Right renal cortex interstitium (tissue), 3 donors: ENCODE measurements around the gene RBP3. TPM values are rescaled to one million over a fixed set of nuclear protein-coding genes. Genes with fewer than 3 reads are reported as not detected.

Source experiments
- DNase-seq, 3 donors: peaks; one replicate each; pipeline ENCODE4 v3.0.0-alpha.2; 2013; ENCODE audit warnings: low read depth in 3 of 3, low spot score in 2 of 3
- polyA plus RNA-seq, 3 donors: library from polyadenylated mRNA; unstranded; fragments of 120-200 nt; gene quantifications; one replicate each; pipeline ENCODE4 v1.2.1, GENCODE V29; 2013; ENCODE audit not compliant: insufficient read length in 3 of 3

The RBP3 gene
- polyA plus RNA-seq, 3 donors = 0.08 to 0.15 (median 0.15) TPM

GRCh38 chr10:47354165-47354564 lies 6.0 kb downstream of the RBP3 start:
- DNase-seq = no peak

GRCh38 chr10:47354900-47355299 lies 6.7 kb downstream of the RBP3 start:
- no peak for DNase-seq

GRCh38 chr10:47356708-47357107 lies 8.5 kb downstream of the RBP3 start:
- DNase-seq = no peak

- DNase-seq = no peak
Observed at GRCh38 chr10:47357131-47357582, 9.0 kb downstream of the RBP3 start.

- DNase-seq = no peak
Observed at GRCh38 chr10:47357911-47358310, 9.7 kb downstream of the RBP3 start.

GRCh38 chr10:47358457-47358856 lies 10.3 kb downstream of the RBP3 start:
- no peak for DNase-seq

- no peak for DNase-seq
Observed at GRCh38 chr10:47359101-47359500, 10.9 kb downstream of the RBP3 start.

- no peak for DNase-seq
Observed at GRCh38 chr10:47359626-47360418, 11.7 kb downstream of the RBP3 start.

GRCh38 chr10:47360419-47361040 lies 12.4 kb downstream of the RBP3 start:
- no peak for DNase-seq

GRCh38 chr10:47361293-47361692 lies 13.1 kb downstream of the RBP3 start:
- DNase-seq = no peak

- no peak for DNase-seq
Observed at GRCh38 chr10:47362199-47362598, 14.0 kb downstream of the RBP3 start.

GRCh38 chr10:47363781-47364180 lies 15.6 kb downstream of the RBP3 start:
- no peak for DNase-seq

GRCh38 chr10:47364366-47364765 lies 16.2 kb downstream of the RBP3 start:
- no peak for DNase-seq

GRCh38 chr10:47364911-47365310 lies 16.7 kb downstream of the RBP3 start:
- no peak for DNase-seq

- no peak for DNase-seq
Observed at GRCh38 chr10:47365431-47366180, 17.4 kb downstream of the RBP3 start.

GRCh38 chr10:47366181-47366631 lies 18.0 kb downstream of the RBP3 start:
- DNase-seq = no peak

- no peak for DNase-seq
Observed at GRCh38 chr10:47366731-47367460, 18.7 kb downstream of the RBP3 start.

- no peak for DNase-seq
Observed at GRCh38 chr10:47367646-47368045, 19.5 kb downstream of the RBP3 start.

GRCh38 chr10:47368431-47369180 lies 20.4 kb downstream of the RBP3 start:
- DNase-seq = no peak

GRCh38 chr10:47369251-47369894 lies 21.2 kb downstream of the RBP3 start:
- no peak for DNase-seq
